Smooth muscle cell (in vitro differentiated cells): ENCODE results near the gene RHBDF1. TPM values are rescaled to one million over a fixed set of nuclear protein-coding genes. Genes with fewer than 3 reads are reported as not detected.

Experiments used
- DNase-seq: peaks from one replicate; lab custom pipeline; 2025; ENCODE audit not compliant: unreplicated experiment; lab: John Stamatoyannopoulos, UW
- H2AFZ ChIP-seq: fragments of 200-600 bp; sonication (generic); 2 replicates; pipeline ENCODE4 v1.6.0; 2016; ENCODE audit warnings: antibody characterized with exemption, low read depth, mild to moderate bottlenecking
- H3F3A ChIP-seq: fragments of 200-600 bp; sonication (generic); 2 replicates; pipeline ENCODE4 v1.6.0; 2017; ENCODE audit warnings: antibody characterized with exemption, low read depth
- H3K27ac ChIP-seq: fragments of 200-600 bp; sonication (generic); 2 replicates; pipeline ENCODE4 v1.5.1; 2016; ENCODE audit warnings: low read depth, mild to moderate bottlenecking
- H3K27me3 ChIP-seq: fragments of 200-600 bp; sonication (generic); 2 replicates; pipeline ENCODE4 v1.6.1; 2016; ENCODE audit warnings: low read depth, mild to moderate bottlenecking
- H3K36me3 ChIP-seq: fragments of 200-600 bp; sonication (generic); 2 replicates; pipeline ENCODE4 v1.5.1; 2016; ENCODE audit warnings: low read depth
- H3K4me1 ChIP-seq: fragments of 200-600 bp; sonication (generic); 2 replicates; pipeline ENCODE4 v1.5.1; 2016; ENCODE audit warnings: low read depth
- H3K4me2 ChIP-seq: fragments of 200-600 bp; sonication (generic); 2 replicates; pipeline ENCODE4 v1.6.0; 2016; ENCODE audit warnings: mild to moderate bottlenecking
- H3K4me3 ChIP-seq: fragments of 200-600 bp; sonication (generic); 2 replicates; pipeline ENCODE4 v1.5.1; 2016; ENCODE audit warnings: mild to moderate bottlenecking
- H3K79me2 ChIP-seq: fragments of 200-600 bp; sonication (generic); 2 replicates; pipeline ENCODE4 v1.6.0; 2016; ENCODE audit warnings: low read depth, mild to moderate bottlenecking
- H3K9ac ChIP-seq: fragments of 200-600 bp; sonication (generic); 2 replicates; pipeline ENCODE4 v1.6.0; 2016; ENCODE audit warnings: low read depth
- H3K9me3 ChIP-seq: fragments of 200-600 bp; sonication (generic); replicated peaks from 2 replicates; pipeline ENCODE4 v1.5.1; 2016; ENCODE audit warnings: low read depth
- H4K20me1 ChIP-seq: fragments of 200-600 bp; sonication (generic); 2 replicates; pipeline ENCODE4 v1.6.0; 2016; ENCODE audit warnings: low read depth
- WGBS: methylation state at CpG from one replicate; pipeline ENCODE4 v1.1.7; 2016; ENCODE audit warnings: low lambda C conversion rate; 5-methylcytosine and 5-hydroxymethylcytosine counted together
- polyA plus RNA-seq: library from polyadenylated mRNA; unstranded; fragments of >200 nt; fragmentation: Nextera tagmentation; extraction: Ambion mirVana; gene quantifications from 2 replicates; pipeline ENCODE4 v1.2.1, GENCODE V29; 2016
- total RNA-seq: library from RNA; depleted of rRNA; stranded (reverse); fragments of >200 nt; gene quantifications from 2 replicates; pipeline ENCODE4 v1.2.3, GENCODE V29; 2014
- TF ChIP-seq, protein P1 (sequence below): fragments of 200-600 bp; sonication (generic); IDR thresholded peaks from 2 replicates; pipeline ENCODE4 v1.5.1; 2017; ENCODE audit warnings: borderline replicate concordance, mild to moderate bottlenecking, antibody characterized with exemption; ENCODE audit not compliant: insufficient read depth, poor library complexity, severe bottlenecking

Gene RHBDF1
- total and polyA plus RNA-seq, 2 experiments from 2014 or later, result 41.4 to 68.0 TPM

DNA sequence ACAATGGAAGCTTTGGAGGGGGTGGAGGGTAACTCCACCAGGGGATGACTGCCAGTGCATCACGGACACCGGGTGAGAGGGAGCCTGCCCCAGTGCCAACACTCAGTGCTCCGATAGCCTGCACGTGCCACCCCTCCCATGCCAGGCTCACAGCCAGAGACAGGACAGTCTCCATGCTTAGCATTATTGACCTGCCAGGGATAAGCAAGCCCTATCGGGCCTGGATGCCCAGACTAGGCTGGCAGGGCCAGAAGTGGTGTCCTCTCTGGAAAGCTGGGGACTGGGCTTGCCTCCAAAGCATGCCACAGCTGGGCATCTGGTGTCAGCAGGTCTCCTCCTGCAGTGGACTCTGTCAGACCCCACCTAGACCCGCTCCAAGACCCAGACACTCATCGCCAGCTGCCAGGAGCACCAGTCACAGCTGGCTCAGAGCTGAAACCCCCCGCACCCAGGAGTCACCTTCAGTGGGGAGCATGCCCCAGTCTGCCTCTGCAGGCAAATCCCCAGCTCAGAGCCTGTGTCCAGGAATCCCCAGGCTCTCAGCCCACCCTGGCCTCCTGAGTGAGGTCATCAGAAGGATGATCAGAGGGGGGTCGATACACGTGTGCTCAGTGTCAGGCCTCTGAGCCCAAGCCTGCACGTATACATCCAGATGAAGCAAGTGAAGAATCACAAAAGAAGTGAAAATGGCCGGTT, 1.8 kb upstream of the RHBDF1 start:
- Histone ChIP-seq H3F3A (peaks cover 31% of the 10 kb centered on the region), H3K4me3 (no peak overlapping the region), H2AFZ (no peak overlapping the region), H3K27me3 (no peaks in the 10 kb centered on the region), H3K9me3 (no peaks in the 10 kb centered on the region), H3K4me2 (no peak overlapping the region), H3K27ac (no peak overlapping the region), H3K36me3 (no peaks in the 10 kb centered on the region), H3K79me2 (peaks cover 24% of the 10 kb centered on the region), H3K4me1 (peaks cover 49% of the 10 kb centered on the region), H4K20me1 (peaks cover 21% of the 10 kb centered on the region), H3K9ac (no peak overlapping the region)
- TF ChIP-seq, protein P1, sequence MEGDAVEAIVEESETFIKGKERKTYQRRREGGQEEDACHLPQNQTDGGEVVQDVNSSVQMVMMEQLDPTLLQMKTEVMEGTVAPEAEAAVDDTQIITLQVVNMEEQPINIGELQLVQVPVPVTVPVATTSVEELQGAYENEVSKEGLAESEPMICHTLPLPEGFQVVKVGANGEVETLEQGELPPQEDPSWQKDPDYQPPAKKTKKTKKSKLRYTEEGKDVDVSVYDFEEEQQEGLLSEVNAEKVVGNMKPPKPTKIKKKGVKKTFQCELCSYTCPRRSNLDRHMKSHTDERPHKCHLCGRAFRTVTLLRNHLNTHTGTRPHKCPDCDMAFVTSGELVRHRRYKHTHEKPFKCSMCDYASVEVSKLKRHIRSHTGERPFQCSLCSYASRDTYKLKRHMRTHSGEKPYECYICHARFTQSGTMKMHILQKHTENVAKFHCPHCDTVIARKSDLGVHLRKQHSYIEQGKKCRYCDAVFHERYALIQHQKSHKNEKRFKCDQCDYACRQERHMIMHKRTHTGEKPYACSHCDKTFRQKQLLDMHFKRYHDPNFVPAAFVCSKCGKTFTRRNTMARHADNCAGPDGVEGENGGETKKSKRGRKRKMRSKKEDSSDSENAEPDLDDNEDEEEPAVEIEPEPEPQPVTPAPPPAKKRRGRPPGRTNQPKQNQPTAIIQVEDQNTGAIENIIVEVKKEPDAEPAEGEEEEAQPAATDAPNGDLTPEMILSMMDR, result no peak
- 66% methylated on average over 11 of the region's 12 CpGs for WGBS
- DNase-seq, result no peak

DNA sequence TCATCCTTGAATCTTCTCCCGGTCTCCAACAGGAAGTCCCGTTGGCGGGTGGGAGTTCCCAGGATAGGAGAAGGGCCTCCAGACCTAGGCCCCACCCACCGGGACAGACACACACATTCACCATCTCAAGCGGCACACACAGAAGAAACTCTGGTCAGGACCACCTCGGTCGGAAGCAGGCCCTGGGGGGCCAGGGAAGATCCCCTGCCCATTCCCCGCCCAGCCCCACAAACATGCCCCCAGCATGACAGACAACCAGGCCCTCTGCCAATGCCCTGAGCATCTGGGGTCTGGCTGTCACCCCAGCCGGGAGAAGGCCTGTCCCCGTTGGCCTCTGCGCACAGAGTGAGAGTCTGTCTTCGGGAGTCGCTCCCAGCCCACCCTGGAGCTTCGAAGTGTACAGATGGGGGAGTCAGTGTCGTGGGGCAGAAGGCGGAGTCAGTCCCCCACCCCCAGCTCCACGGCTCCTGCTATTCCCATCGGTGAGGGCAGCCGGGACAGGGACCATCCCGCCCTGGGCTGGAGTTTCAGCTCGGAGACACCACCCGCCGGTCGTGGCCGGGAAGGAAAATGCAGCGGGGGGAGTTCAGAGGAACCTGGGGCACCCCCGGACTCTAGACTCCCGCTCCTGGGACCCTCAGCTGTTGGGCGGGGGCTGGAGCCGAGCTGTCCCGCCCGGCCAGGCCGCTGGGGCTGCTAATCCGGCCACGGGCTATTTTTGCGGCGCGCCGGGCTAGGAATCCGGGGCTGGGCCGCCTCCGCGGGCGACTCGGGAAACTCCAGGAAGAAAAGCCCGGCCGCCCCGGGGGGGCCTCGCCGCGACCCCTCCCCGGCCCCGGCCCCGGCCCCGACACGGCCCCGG, 660 bp downstream of the RHBDF1 start:
- Histone ChIP-seq H4K20me1 (peaks cover 45% of the 10 kb centered on the region), H3F3A (peaks cover 21% of the 10 kb centered on the region), H3K9me3 (no peaks in the 10 kb centered on the region), H3K9ac (peak overlapping the region; percentile 82), H3K4me2 (peak overlapping the region; percentile 93), H3K4me3 (peak overlapping the region; percentile 86), H2AFZ (no peak overlapping the region), H3K79me2 (peaks cover 46% of the 10 kb centered on the region), H3K4me1 (peaks cover 51% of the 10 kb centered on the region), H3K36me3 (no peaks in the 10 kb centered on the region), H3K27ac (peak overlapping the region; percentile 74), H3K27me3 (no peaks in the 10 kb centered on the region)
- TF ChIP-seq, protein P1, result no peak
- DNase-seq, result peak; percentile 78
- 1% methylated on average over 37 of the region's 57 CpGs for WGBS

DNA sequence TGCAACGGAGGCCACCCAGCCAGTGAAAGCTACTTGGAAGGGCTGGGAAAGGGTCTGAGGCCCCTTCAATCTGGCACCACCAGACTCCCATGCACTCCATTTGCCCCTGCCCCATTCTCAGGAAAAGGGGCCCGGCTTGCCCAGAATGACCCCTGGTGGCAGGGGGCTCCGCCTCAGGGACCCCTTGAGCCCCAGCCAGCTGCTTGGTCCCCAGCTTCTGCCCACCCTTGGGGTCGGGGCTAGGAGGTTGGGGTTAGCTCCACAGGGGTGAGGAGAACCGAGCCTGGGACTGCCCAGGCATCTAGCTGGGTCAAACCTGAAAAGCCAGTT, 1.3 kb downstream of the RHBDF1 start:
- Histone ChIP-seq H3K27me3 (no peaks in the 10 kb centered on the region), H3K4me2 (peak overlapping the region; percentile 93), H3F3A (peaks cover 15% of the 10 kb centered on the region), H3K9ac (peak overlapping the region; percentile 29), H3K27ac (peak overlapping the region; percentile 74), H3K9me3 (no peaks in the 10 kb centered on the region), H3K36me3 (no peaks in the 10 kb centered on the region), H2AFZ (no peak overlapping the region), H3K4me1 (peaks cover 46% of the 10 kb centered on the region), H3K4me3 (peak overlapping the region; percentile 86), H3K79me2 (peaks cover 52% of the 10 kb centered on the region), H4K20me1 (peaks cover 51% of the 10 kb centered on the region)
- TF ChIP-seq, protein P1, result no peak
- 40% methylated on average over 5 of the region's 5 CpGs for WGBS
- DNase-seq, result no peak
